ENCODE measurements around the gene OR6Q1. TPM values are rescaled to one million over a fixed set of nuclear protein-coding genes. Genes with fewer than 3 reads are reported as not detected.

OR6Q1 gene
- total RNA-seq, 1 experiment from 2014 or later: not detected

GRCh38 chr11:58067685-58068084, 36.9 kb downstream of the OR6Q1 start:
- peaks cover 12% of the 10 kb centered on the region for H3K4me1 Mint-ChIP-seq
- ChIA-PET POLR2A (no interaction called here), CTCF (interaction anchor here (1.1 kb wide), 1 partner anchor 94 kb away, joined by 4 read pairs; no protein-coding TSS in a partner anchor)
- no peak overlapping the region for H3K4me3 Mint-ChIP-seq
- H3K9me3 Mint-ChIP-seq: peaks cover 4% of the 10 kb centered on the region; the same call in 1 of the 2 replicates
- TF ChIP-seq ZNF281 (CRISPR knock-in tag; IDR thresholded peaks at IDR 0.05): no peak
- no peak for TF ChIP-seq OVOL2 (CRISPR knock-in tag; IDR thresholded peaks at IDR 0.05; ENCODE audit: borderline replicate concordance)
- TF ChIP-seq NFE2L1 (CRISPR knock-in tag; IDR thresholded peaks at IDR 0.05): no peak
- TF ChIP-seq SMAD4 (CRISPR knock-in tag; IDR thresholded peaks at IDR 0.05): no peak
- TF ChIP-seq ZNF138 (CRISPR knock-in tag; conservative IDR thresholded peaks at IDR 0.05): no peak
- no peak for TF ChIP-seq TEAD1 (CRISPR knock-in tag; IDR thresholded peaks at IDR 0.05)
- no peak for TF ChIP-seq ZNF671 (CRISPR knock-in tag; IDR thresholded peaks at IDR 0.05)
- no peak for TF ChIP-seq ZNF263 (CRISPR knock-in tag; IDR thresholded peaks at IDR 0.05; ENCODE audit: low read depth)
- no peak for TF ChIP-seq PRDM15 (CRISPR knock-in tag; IDR thresholded peaks at IDR 0.05)
- H3K27me3 Mint-ChIP-seq (ENCODE audit: low read depth): no peaks in the 10 kb centered on the region
- H3K27ac Mint-ChIP-seq: no peak overlapping the region
- DNase-seq (ENCODE audit: low spot score) (no peak), ATAC-seq (no peak)
- H3K36me3 Mint-ChIP-seq: no peaks in the 10 kb centered on the region

- H3K27me3 Mint-ChIP-seq (ENCODE audit: low read depth): no peaks in the 10 kb centered on the region
- peaks cover 12% of the 10 kb centered on the region for H3K4me1 Mint-ChIP-seq
- H3K36me3 Mint-ChIP-seq: no peaks in the 10 kb centered on the region
- H3K27ac Mint-ChIP-seq: no peak overlapping the region
- TF ChIP-seq ERG (CRISPR knock-in tag; IDR thresholded peaks at IDR 0.05) (no peak), IRF2 (CRISPR knock-in tag; IDR thresholded peaks at IDR 0.05; ENCODE audit: borderline replicate concordance, low read depth) (no peak), ATF2 (CRISPR knock-in tag; IDR thresholded peaks at IDR 0.05; ENCODE audit: borderline replicate concordance, low read depth) (no peak), SMAD3 (CRISPR knock-in tag; IDR thresholded peaks at IDR 0.05; ENCODE audit: borderline replicate concordance) (no peak), ATF3 (CRISPR knock-in tag; conservative IDR thresholded peaks at IDR 0.05) (no peak), NR1H2 (CRISPR knock-in tag; IDR thresholded peaks at IDR 0.05) (no peak), ZNF263 (CRISPR knock-in tag; IDR thresholded peaks at IDR 0.05; ENCODE audit: low read depth) (no peak), ZNF512 (CRISPR knock-in tag; IDR thresholded peaks at IDR 0.05; ENCODE audit: borderline replicate concordance) (no peak), ZBTB43 (CRISPR knock-in tag; IDR thresholded peaks at IDR 0.05) (no peak), E2F1 (CRISPR knock-in tag; IDR thresholded peaks at IDR 0.05) (no peak)
- no peak overlapping the region for H3K4me3 Mint-ChIP-seq
- DNase-seq (ENCODE audit: low spot score) (peak; percentile 31), ATAC-seq (peak; percentile 76)
- ChIA-PET CTCF (no interaction called here), POLR2A (no interaction called here)
- peaks cover 5% of the 10 kb centered on the region for H3K9me3 Mint-ChIP-seq
These were observed 37.9 kb downstream of the OR6Q1 start for GRCh38 chr11:58068655-58069054.

Measured in WTC11 (cell line).